Measurements from ENCODE around the gene SRSF3.

GRCh38 chr6:36566418-36566905, 27.7 kb upstream of the SRSF3 start:
- TF ChIP-seq CTCF (IDR thresholded peaks at IDR 0.05; ENCODE audit: low read depth, low read length, poor library complexity, severe bottlenecking) (no peak), EZH2phosphoT487 (IDR thresholded peaks at IDR 0.05; ENCODE audit: borderline replicate concordance, low read length) (no peak)

Measured in DOHH2 (cell line).